D721Med (cell line): ENCODE data around the gene WAC.
A peak's percentile ranks its signal among the peaks of the same experiment; 100 is the strongest.

Experiments used
- DNase-seq: peaks from one replicate; pipeline ENCODE4 v3.0.0; 2011; ENCODE audit warnings: low spot score; ENCODE audit not compliant: insufficient read length
- FAIRE-seq: peaks from 2 replicates; lab custom pipeline; 2011; peaks lifted over from hg19 to GRCh38; lab: Jason Lieb, UNC
- TF ChIP-seq, protein P1 (sequence below): IDR thresholded peaks from 2 replicates; pipeline ENCODE4 v1.5.1; 2012; ENCODE audit warnings: mild to moderate bottlenecking, control low read depth; ENCODE audit not compliant: insufficient read depth; ENCODE audit errors: missing control alignments

The WAC gene

DNA sequence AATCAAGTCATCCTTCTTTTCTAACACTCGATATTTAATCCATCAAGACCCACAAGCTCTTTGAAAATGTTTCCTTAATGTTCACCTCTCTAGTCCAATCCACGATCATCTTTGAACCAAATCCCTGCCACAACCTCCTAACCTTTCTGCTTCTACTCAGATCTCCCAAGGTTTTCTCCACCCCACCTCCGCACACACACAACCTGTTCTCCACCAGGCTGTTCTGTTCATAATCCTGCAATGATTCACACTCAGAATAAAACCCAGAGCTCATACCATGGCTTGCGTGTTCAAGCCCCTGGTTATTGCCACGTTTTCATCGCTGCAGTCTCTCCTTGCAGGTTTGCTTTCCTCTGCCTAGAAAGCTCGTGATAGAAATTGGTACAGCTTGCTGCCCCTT lies 90.6 kb downstream of the WAC start:
- TF ChIP-seq, protein P1, sequence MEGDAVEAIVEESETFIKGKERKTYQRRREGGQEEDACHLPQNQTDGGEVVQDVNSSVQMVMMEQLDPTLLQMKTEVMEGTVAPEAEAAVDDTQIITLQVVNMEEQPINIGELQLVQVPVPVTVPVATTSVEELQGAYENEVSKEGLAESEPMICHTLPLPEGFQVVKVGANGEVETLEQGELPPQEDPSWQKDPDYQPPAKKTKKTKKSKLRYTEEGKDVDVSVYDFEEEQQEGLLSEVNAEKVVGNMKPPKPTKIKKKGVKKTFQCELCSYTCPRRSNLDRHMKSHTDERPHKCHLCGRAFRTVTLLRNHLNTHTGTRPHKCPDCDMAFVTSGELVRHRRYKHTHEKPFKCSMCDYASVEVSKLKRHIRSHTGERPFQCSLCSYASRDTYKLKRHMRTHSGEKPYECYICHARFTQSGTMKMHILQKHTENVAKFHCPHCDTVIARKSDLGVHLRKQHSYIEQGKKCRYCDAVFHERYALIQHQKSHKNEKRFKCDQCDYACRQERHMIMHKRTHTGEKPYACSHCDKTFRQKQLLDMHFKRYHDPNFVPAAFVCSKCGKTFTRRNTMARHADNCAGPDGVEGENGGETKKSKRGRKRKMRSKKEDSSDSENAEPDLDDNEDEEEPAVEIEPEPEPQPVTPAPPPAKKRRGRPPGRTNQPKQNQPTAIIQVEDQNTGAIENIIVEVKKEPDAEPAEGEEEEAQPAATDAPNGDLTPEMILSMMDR = no peak
- DNase-seq (no peak), FAIRE-seq (no peak)

DNA sequence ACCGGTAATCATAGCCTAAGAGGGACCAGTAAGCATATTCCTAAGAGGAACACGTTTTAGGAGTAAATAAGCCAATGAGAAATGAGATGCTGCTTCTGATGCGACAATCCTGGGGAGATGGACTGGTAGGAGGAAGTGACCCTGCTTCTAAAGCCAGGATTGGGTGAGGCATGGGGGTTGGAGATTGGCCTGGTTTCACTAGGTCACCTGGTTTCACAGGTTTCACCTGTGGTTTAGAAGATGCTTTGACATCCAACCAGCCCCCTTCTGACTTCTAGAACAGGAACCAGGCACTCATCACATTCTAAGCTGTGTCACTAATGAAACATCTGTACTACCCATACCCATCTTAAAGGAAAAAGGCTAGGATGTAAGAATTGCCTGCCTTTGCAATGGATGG lies 91.4 kb downstream of the WAC start:
- TF ChIP-seq, protein P1 = no peak
- no peak for DNase-seq
- no peak for FAIRE-seq

DNA sequence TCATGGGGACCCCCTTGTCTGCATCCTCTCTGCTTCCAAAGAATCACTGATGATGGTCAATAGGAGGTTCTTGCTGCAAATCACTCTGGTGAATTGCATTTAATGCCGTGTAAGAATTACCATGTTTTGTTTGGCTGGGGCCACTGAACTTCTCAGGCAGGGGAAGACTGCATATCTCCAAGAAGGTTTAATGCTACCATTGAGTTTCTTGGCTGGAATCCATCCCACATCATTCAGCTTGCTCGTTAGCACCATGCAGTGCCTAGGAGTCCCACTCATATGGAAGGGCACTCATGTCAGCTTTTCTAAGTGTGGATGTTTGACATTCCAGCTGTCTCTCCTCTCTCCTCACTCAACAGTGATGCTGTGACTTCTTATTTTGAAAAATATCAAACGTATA lies 94.2 kb downstream of the WAC start:
- TF ChIP-seq, protein P1 = no peak
- DNase-seq (no peak), FAIRE-seq (no peak)

DNA sequence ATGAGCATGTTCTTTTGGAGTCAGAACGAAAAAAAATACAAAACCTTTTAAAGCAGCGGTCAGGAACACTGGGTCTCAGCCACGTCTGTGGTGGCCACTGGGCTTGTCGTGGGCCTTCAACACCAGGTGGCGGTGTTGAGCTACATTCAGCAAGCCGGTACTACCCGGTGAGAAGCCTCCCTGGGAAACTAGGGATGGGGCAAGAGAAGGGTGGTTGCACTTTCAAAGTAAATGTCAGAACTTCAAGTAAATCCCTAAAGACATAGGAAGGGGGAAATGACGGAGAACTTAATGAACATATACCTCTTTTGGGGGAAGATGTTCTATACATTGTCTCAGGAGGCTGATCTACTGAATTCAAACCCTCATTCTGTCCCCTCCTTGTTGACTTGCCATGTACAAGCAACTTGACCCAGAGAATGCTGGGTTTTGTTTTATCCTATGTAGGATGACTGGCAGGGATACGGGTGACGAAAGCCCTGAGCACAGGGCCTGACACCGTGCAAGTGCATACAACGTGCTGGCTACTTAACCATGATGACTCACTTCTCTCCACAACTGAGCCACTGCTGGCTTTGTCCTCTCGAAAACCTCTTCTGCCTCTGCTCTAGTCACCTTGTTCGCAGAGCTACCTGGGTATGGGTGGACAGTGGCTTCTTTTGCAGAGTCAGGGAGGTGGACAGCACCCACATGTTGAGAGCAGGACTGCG lies 95.4 kb downstream of the WAC start:
- DNase-seq (peak; percentile 56), FAIRE-seq (peak; percentile 82)

DNA sequence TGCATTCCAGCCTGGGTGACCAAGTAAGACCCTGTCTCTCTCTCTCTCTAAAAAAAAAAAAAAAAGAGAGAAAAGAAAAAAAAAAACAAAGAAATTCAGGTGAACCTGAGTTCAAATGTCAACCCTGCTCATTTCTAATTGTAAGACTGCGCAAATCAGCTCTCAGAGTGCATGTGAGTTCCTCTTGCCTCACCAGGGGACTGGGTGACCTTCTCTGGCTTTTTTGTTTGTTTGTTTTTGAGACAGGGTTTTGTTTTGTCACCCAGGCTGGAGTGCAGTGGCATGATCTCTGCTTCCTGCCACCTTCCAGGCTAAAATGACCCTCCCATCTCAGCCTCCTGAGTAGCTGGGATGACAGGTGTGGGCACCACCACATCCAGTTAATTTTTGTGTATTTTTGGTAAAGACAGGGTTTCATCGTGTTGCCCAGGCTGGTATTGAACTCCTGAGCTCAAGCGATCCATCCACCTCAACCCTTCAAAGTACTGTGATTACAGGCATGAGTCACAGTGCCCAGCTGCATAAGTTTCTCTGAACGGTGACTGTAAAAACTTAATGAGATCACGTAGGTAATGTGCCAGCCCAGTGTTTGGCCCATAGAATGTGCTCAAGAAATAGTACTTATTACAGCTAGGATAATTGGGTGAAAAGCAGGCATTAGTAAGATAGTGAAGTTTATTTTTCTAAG lies 99.1 kb downstream of the WAC start:
- FAIRE-seq (no peak), DNase-seq (no peak)
- TF ChIP-seq, protein P1 = no peak

More for the DNA sequence above, 95.4 kb downstream of the WAC start:
- TF ChIP-seq, protein P1 = peak; percentile 90

DNA sequence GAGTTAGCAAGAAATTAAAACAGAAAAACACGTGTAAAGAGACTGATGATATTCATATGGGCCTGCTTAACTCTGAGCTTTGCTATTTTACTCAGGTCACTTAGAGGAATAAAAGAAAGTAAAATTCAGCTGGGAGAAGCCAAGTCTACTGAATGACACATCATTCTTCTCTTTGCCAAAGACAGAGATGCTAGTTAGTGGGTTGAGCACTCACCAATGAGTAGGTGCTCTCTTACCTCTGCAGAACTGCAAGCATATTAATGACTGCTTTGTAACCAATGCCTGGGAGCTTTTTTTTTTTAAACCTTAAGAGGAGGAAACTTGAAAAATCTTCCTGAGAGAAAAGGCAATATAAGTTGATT lies 99.6 kb downstream of the WAC start:
- FAIRE-seq = no peak
- DNase-seq = no peak
- TF ChIP-seq, protein P1 = no peak

DNA sequence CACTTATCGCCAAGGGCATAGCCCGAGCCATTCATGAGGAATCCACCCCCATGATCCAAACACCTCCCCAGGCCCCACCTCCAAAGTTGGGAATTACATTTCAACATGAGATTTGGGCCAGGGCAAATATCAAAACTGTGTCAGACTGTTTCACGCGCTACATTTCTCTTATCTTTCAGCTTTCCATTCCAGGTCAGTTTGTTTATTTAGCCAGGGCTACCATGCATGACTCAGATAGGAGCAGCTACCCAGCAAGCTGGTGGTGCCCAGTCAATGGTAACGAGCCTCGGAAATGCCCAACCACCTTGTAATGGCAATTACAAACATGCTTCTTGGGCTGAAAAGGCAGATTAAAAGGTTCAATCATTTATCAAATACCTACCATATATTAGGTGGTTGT lies 100.8 kb downstream of the WAC start:
- FAIRE-seq (no peak), DNase-seq (no peak)
- TF ChIP-seq, protein P1 = no peak
